H1 (cell line): ENCODE measurements around the gene TMSB4Y. TPM values are rescaled to one million over a fixed set of nuclear protein-coding genes. Genes with fewer than 3 reads are reported as not detected.

Experiments used
- KDM4A ChIP-seq: IDR thresholded peaks from one replicate; pipeline ENCODE4 v1.7.1; 2012; ENCODE audit warnings: low read depth, mild to moderate bottlenecking, moderate library complexity, low read length, inconsistent platforms; ENCODE audit not compliant: severe bottlenecking
- RFX5 ChIP-seq: IDR thresholded peaks from 2 replicates; pipeline ENCODE4 v1.6.1; 2011; ENCODE audit warnings: low read depth, low read length, improper control_type of control experiment, borderline replicate concordance
- SIX5 ChIP-seq: IDR thresholded peaks from 2 replicates; pipeline ENCODE4 v1.6.1; 2011; ENCODE audit warnings: mild to moderate bottlenecking, low read depth, low read length
- polyA plus RNA-seq, 7 experiments: library from polyadenylated mRNA; depleted of rRNA in 3 of 7; stranded (reverse) in 5 of 7; unstranded in 2 of 7; fragments of >200 nt in 5 of 7; fragments of 200-250 nt in 2 of 7; gene quantifications; 1 replicate in 5 of 7; 2 replicates in 1 of 7; 4 replicates in 1 of 7; pipeline versions ENCODE4 v1.2.1 to v1.2.3, GENCODE V29; 2011 to 2013; ENCODE audit warnings: missing spikeins in 2 of 7, mixed read lengths in 2 of 7
- total RNA-seq: library from RNA; stranded (reverse); fragmentation: NEBNext Ultra II Directional; extraction: Animal tissue kit (Norgen Biotek cat#: 25700); gene quantifications from 2 replicates; pipeline ENCODE4 v1.2.1, GENCODE V29; 2021
- TF ChIP-seq, protein P1 (sequence below): fragments of 300-600 bp; sonication (generic); IDR thresholded peaks from 2 replicates; pipeline ENCODE4 v1.7.1; 2012; ENCODE audit warnings: low read length, moderate library complexity, mild to moderate bottlenecking, inconsistent platforms; ENCODE audit not compliant: insufficient replicate concordance

The TMSB4Y gene
- total and polyA plus RNA-seq, 2 of the 8 experiments (the other 6 are each of a cell fraction or from before 2014, with no cell fraction given): 2.0 to 2.6 TPM

- TF ChIP-seq, protein P1, sequence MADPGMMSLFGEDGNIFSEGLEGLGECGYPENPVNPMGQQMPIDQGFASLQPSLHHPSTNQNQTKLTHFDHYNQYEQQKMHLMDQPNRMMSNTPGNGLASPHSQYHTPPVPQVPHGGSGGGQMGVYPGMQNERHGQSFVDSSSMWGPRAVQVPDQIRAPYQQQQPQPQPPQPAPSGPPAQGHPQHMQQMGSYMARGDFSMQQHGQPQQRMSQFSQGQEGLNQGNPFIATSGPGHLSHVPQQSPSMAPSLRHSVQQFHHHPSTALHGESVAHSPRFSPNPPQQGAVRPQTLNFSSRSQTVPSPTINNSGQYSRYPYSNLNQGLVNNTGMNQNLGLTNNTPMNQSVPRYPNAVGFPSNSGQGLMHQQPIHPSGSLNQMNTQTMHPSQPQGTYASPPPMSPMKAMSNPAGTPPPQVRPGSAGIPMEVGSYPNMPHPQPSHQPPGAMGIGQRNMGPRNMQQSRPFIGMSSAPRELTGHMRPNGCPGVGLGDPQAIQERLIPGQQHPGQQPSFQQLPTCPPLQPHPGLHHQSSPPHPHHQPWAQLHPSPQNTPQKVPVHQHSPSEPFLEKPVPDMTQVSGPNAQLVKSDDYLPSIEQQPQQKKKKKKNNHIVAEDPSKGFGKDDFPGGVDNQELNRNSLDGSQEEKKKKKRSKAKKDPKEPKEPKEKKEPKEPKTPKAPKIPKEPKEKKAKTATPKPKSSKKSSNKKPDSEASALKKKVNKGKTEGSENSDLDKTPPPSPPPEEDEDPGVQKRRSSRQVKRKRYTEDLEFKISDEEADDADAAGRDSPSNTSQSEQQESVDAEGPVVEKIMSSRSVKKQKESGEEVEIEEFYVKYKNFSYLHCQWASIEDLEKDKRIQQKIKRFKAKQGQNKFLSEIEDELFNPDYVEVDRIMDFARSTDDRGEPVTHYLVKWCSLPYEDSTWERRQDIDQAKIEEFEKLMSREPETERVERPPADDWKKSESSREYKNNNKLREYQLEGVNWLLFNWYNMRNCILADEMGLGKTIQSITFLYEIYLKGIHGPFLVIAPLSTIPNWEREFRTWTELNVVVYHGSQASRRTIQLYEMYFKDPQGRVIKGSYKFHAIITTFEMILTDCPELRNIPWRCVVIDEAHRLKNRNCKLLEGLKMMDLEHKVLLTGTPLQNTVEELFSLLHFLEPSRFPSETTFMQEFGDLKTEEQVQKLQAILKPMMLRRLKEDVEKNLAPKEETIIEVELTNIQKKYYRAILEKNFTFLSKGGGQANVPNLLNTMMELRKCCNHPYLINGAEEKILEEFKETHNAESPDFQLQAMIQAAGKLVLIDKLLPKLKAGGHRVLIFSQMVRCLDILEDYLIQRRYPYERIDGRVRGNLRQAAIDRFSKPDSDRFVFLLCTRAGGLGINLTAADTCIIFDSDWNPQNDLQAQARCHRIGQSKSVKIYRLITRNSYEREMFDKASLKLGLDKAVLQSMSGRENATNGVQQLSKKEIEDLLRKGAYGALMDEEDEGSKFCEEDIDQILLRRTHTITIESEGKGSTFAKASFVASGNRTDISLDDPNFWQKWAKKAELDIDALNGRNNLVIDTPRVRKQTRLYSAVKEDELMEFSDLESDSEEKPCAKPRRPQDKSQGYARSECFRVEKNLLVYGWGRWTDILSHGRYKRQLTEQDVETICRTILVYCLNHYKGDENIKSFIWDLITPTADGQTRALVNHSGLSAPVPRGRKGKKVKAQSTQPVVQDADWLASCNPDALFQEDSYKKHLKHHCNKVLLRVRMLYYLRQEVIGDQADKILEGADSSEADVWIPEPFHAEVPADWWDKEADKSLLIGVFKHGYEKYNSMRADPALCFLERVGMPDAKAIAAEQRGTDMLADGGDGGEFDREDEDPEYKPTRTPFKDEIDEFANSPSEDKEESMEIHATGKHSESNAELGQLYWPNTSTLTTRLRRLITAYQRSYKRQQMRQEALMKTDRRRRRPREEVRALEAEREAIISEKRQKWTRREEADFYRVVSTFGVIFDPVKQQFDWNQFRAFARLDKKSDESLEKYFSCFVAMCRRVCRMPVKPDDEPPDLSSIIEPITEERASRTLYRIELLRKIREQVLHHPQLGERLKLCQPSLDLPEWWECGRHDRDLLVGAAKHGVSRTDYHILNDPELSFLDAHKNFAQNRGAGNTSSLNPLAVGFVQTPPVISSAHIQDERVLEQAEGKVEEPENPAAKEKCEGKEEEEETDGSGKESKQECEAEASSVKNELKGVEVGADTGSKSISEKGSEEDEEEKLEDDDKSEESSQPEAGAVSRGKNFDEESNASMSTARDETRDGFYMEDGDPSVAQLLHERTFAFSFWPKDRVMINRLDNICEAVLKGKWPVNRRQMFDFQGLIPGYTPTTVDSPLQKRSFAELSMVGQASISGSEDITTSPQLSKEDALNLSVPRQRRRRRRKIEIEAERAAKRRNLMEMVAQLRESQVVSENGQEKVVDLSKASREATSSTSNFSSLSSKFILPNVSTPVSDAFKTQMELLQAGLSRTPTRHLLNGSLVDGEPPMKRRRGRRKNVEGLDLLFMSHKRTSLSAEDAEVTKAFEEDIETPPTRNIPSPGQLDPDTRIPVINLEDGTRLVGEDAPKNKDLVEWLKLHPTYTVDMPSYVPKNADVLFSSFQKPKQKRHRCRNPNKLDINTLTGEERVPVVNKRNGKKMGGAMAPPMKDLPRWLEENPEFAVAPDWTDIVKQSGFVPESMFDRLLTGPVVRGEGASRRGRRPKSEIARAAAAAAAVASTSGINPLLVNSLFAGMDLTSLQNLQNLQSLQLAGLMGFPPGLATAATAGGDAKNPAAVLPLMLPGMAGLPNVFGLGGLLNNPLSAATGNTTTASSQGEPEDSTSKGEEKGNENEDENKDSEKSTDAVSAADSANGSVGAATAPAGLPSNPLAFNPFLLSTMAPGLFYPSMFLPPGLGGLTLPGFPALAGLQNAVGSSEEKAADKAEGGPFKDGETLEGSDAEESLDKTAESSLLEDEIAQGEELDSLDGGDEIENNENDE: no peak
- TF ChIP-seq RFX5: no peak
- TF ChIP-seq SIX5: no peak
- no peak for TF ChIP-seq KDM4A
- TF ChIP-seq, all 59 proteins: peak for 0
Measured at GRCh38 chrY:13708038-13708437, 4.3 kb downstream of the TMSB4Y start (continued).
